HL-60 (cell line): ENCODE results near the gene MYPN.

ENCODE experiments used
- DNase-seq, 2 experiments: peaks; one replicate each; pipeline ENCODE4 v3.0.0-alpha.2; 2010 to 2020; ENCODE audit warnings: low read depth in 1 of 2, low spot score in 1 of 2
- H3K27ac ChIP-seq: fragments of 250-450 bp; sonication (Bioruptor Pico); replicated peaks from 2 replicates; pipeline ENCODE4 v1.5.1; 2020; ENCODE audit warnings: mild to moderate bottlenecking, moderate library complexity
- H3K27me3 ChIP-seq: fragments of 250-450 bp; sonication (Bioruptor Pico); 2 replicates; pipeline ENCODE4 v1.5.1; 2021; ENCODE audit warnings: mild to moderate bottlenecking, moderate library complexity; ENCODE audit not compliant: insufficient read depth, poor library complexity, severe bottlenecking
- H3K4me3 ChIP-seq: replicated peaks from 2 replicates; pipeline ENCODE4 v1.5.1; 2011; ENCODE audit warnings: mild to moderate bottlenecking, control low read depth, low read length; ENCODE audit not compliant: insufficient read depth
- GABPA ChIP-seq: IDR thresholded peaks from 2 replicates; pipeline ENCODE4 v1.6.1; 2012; ENCODE audit warnings: low read depth
- POLR2AphosphoS5 ChIP-seq: IDR thresholded peaks from 2 replicates; pipeline ENCODE4 v1.6.1; 2012; ENCODE audit warnings: low read depth
- SPI1 ChIP-seq: IDR thresholded peaks from 2 replicates; pipeline ENCODE4 v1.6.1; 2012; ENCODE audit warnings: low read depth, mild to moderate bottlenecking, borderline replicate concordance
- TF ChIP-seq, protein P1 (sequence below): IDR thresholded peaks from one replicate; pipeline ENCODE4 v1.5.1; 2011; ENCODE audit warnings: low read length, control low read depth, inconsistent platforms; ENCODE audit not compliant: insufficient read depth
- TF ChIP-seq, protein P2 (sequence below): IDR thresholded peaks from 2 replicates; pipeline ENCODE4 v1.6.1; 2012; ENCODE audit warnings: low read depth; ENCODE audit not compliant: insufficient replicate concordance

The MYPN gene

DNA sequence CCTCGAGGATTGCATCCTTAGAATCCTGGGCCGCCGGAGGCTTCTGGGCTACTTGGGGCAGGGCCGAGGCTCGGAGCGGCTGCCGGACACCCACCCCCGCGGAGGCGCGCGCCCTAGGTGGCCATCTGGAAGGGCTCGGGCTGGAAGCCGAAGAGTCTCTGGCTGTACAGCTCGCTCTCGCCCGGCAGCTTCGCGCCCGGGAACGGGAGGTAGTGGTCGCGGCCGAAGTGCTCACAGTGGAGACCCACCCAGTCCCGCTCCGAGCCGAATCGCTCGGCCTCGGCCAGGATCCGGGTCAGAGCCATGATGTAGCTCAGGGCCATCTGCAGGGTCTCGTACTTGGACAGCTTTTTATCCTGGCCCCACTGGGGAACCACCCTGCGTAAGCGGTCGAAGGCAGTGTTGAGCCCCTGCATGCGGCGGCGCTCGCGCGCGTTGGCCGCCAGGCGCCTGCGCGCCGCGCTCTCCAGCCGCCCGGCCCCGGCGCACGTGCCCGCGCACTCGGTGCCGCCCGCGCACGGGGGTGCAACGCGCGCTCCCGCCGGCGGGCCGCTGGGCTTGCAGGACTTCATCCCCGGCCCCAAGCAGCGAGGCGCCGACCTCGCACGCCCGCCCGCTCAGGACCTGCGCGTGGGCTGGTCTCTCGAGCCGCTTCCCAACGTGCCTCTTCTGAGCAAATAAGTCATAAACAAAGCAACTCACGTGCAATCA, 122.0 kb downstream of the MYPN start:
- peak overlapping the region; percentile 52 for H3K4me3 ChIP-seq
- TF ChIP-seq SPI1 (no peak), GABPA (no peak), POLR2AphosphoS5 (no peak)
- no peaks in the 10 kb centered on the region for H3K27me3 ChIP-seq
- H3K27ac ChIP-seq, result no peak overlapping the region
- peak; percentile 37 to 38 for DNase-seq

DNA sequence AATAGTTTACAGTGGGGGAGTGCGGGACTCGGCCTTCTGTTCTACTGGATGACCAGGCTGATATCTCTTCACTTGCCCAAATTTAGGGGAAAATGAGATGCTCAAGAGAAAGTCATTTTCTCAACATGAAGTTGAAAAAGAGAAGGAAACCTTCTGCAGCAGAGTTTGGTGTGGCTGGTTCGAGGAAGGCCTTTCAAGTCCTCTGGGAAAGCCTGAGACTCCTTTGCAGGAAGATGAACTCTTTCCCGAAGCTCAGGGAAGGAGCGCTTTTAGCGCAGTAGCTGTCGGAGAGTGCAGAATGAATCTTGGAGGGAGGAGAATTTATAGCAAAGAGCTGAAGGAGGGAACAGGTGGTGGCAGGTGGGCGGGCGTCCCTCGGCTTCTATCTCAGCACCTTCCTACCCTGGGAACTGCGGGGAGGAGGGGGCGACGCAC, 122.5 kb downstream of the MYPN start, which contains the start of gene ATOH7:
Gene ATOH7 (minus strand): TSS at position 297 of the 435 bp plus-strand sequence. CDS start 436 bp downstream, outside the sequence.
- H3K27me3 ChIP-seq, result no peaks in the 10 kb centered on the region
- H3K4me3 ChIP-seq, result peak within 1 kb of the TSS; percentile 52
- TF ChIP-seq, protein P1, sequence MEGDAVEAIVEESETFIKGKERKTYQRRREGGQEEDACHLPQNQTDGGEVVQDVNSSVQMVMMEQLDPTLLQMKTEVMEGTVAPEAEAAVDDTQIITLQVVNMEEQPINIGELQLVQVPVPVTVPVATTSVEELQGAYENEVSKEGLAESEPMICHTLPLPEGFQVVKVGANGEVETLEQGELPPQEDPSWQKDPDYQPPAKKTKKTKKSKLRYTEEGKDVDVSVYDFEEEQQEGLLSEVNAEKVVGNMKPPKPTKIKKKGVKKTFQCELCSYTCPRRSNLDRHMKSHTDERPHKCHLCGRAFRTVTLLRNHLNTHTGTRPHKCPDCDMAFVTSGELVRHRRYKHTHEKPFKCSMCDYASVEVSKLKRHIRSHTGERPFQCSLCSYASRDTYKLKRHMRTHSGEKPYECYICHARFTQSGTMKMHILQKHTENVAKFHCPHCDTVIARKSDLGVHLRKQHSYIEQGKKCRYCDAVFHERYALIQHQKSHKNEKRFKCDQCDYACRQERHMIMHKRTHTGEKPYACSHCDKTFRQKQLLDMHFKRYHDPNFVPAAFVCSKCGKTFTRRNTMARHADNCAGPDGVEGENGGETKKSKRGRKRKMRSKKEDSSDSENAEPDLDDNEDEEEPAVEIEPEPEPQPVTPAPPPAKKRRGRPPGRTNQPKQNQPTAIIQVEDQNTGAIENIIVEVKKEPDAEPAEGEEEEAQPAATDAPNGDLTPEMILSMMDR, result no peak
- TF ChIP-seq SPI1 (no peak), POLR2AphosphoS5 (no peak), GABPA (no peak)
- TF ChIP-seq, protein P2, sequence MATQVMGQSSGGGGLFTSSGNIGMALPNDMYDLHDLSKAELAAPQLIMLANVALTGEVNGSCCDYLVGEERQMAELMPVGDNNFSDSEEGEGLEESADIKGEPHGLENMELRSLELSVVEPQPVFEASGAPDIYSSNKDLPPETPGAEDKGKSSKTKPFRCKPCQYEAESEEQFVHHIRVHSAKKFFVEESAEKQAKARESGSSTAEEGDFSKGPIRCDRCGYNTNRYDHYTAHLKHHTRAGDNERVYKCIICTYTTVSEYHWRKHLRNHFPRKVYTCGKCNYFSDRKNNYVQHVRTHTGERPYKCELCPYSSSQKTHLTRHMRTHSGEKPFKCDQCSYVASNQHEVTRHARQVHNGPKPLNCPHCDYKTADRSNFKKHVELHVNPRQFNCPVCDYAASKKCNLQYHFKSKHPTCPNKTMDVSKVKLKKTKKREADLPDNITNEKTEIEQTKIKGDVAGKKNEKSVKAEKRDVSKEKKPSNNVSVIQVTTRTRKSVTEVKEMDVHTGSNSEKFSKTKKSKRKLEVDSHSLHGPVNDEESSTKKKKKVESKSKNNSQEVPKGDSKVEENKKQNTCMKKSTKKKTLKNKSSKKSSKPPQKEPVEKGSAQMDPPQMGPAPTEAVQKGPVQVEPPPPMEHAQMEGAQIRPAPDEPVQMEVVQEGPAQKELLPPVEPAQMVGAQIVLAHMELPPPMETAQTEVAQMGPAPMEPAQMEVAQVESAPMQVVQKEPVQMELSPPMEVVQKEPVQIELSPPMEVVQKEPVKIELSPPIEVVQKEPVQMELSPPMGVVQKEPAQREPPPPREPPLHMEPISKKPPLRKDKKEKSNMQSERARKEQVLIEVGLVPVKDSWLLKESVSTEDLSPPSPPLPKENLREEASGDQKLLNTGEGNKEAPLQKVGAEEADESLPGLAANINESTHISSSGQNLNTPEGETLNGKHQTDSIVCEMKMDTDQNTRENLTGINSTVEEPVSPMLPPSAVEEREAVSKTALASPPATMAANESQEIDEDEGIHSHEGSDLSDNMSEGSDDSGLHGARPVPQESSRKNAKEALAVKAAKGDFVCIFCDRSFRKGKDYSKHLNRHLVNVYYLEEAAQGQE, result no peak
- DNase-seq, result no peak
- H3K27ac ChIP-seq, result no peak within 1 kb of the TSS

DNA sequence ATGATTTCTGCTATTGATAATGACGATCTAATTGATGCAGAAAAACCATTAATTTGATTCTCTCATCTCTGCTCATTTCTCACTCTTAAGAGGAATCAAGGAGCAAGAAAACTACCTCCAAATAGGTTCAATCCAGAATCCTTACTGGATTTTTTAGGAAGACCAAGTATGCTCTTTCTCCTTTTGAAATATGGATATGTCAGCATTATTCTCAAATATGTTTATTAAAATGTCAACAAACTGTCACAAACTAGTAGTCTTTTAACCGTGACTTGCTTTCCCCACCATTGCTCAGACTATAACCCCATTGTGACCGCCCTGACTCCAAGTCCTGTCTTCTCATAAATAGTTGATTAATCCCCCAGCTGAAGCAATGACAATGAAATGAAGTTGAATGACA, 123.8 kb downstream of the MYPN start:
- no peak for DNase-seq
- Histone ChIP-seq H3K27ac (no peak overlapping the region), H3K4me3 (no peak overlapping the region), H3K27me3 (no peaks in the 10 kb centered on the region)
- TF ChIP-seq POLR2AphosphoS5 (no peak), SPI1 (no peak), GABPA (no peak)
- TF ChIP-seq, protein P1, result no peak
- TF ChIP-seq, protein P2, result no peak

DNA sequence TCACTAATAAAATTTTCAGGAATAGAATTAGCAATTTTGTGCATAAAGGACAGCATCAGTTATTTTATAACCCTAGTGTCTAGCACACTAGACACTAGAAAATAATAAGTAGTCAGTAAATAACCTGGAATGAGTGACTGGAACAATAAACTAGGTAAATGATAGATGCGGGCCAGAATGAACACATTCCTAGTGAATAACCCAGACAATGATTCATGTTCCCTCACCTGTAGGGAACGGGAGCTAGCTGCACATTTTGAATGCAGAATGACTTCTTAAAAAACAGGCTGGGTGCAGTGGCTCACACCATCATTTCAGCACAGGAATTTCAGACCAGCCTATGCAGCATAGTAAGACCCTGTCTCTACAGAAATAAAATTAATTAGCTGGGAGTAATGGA, 125.8 kb downstream of the MYPN start:
- TF ChIP-seq POLR2AphosphoS5, result no peak
- TF ChIP-seq, protein P1, result no peak
- TF ChIP-seq, protein P2, result no peak
- DNase-seq, result no peak
- H3K4me3 ChIP-seq, result no peak overlapping the region
- H3K27ac ChIP-seq, result no peak overlapping the region
- no peaks in the 10 kb centered on the region for H3K27me3 ChIP-seq
